ENCODE data around the gene TAF1D. TPM values are rescaled to one million over a fixed set of nuclear protein-coding genes. Genes with fewer than 3 reads are reported as not detected.
A peak's percentile ranks its signal among the peaks of the same experiment; 100 is the strongest.

The TAF1D gene
- 131 TPM for total RNA-seq (ENCODE audit: unreplicated experiment)
- long read RNA-seq, partial matches to known transcripts, result 7 of 15 reads
- long read RNA-seq, other reads (novel, unspliced or antisense), result 6 of 15 reads

- Mint-ChIP-seq H3K4me1 (ENCODE audit: unreplicated experiment) (peaks cover 55% of the 10 kb centered on the region), H3K9me3 (ENCODE audit: unreplicated experiment) (no peaks in the 10 kb centered on the region), H3K36me3 (ENCODE audit: low read depth, unreplicated experiment) (peaks cover 46% of the 10 kb centered on the region), H3K4me3 (ENCODE audit: unreplicated experiment) (peak within 1 kb of the TSS; percentile 99), H3K27ac (ENCODE audit: unreplicated experiment) (peak within 1 kb of the TSS; percentile 100), H3K27me3 (ENCODE audit: unreplicated experiment) (peaks cover 26% of the 10 kb centered on the region)
- no peak for TF ChIP-seq CTCF (IDR thresholded peaks at IDR 0.05; ENCODE audit: unreplicated experiment)
- peak; percentile 97 for DNase-seq (ENCODE audit: low spot score)
Observed at GRCh38 chr11:93741094-93741881, at the start of gene TAF1D, which contains the start of gene C11orf54. TSS of gene TAF1D (minus strand) at chr11:93741495. CDS start at chr11:93739304, 2,191 bp downstream. TSS of gene C11orf54 (plus strand) at chr11:93741672. CDS start at chr11:93747394, 5,722 bp downstream.

GRCh38 chr11:93784935-93785360 lies 43.7 kb upstream of the TAF1D start:
- H3K4me3 Mint-ChIP-seq (ENCODE audit: unreplicated experiment), result peak overlapping the region; percentile 96
- peaks cover 25% of the 10 kb centered on the region for H3K4me1 Mint-ChIP-seq (ENCODE audit: unreplicated experiment)
- H3K27me3 Mint-ChIP-seq (ENCODE audit: unreplicated experiment), result peaks cover under 1% of the 10 kb centered on the region
- peak overlapping the region; percentile 95 for H3K27ac Mint-ChIP-seq (ENCODE audit: unreplicated experiment)
- no peaks in the 10 kb centered on the region for H3K9me3 Mint-ChIP-seq (ENCODE audit: unreplicated experiment)
- no peak for TF ChIP-seq CTCF (IDR thresholded peaks at IDR 0.05; ENCODE audit: unreplicated experiment)
- DNase-seq (ENCODE audit: low spot score), result no peak
- peaks cover 18% of the 10 kb centered on the region for H3K36me3 Mint-ChIP-seq (ENCODE audit: low read depth, unreplicated experiment)

GRCh38 chr11:93784145-93784934 lies 43.0 kb upstream of the TAF1D start, which contains the start of gene MED17:
TSS of gene MED17 (plus strand) at chr11:93784282. CDS start at chr11:93784514, 232 bp downstream.
- Mint-ChIP-seq H3K27me3 (ENCODE audit: unreplicated experiment) (no peaks in the 10 kb centered on the region), H3K9me3 (ENCODE audit: unreplicated experiment) (no peaks in the 10 kb centered on the region), H3K27ac (ENCODE audit: unreplicated experiment) (peak within 1 kb of the TSS; percentile 95), H3K4me1 (ENCODE audit: unreplicated experiment) (peaks cover 25% of the 10 kb centered on the region), H3K4me3 (ENCODE audit: unreplicated experiment) (peak within 1 kb of the TSS; percentile 96), H3K36me3 (ENCODE audit: low read depth, unreplicated experiment) (peaks cover 17% of the 10 kb centered on the region)
- DNase-seq (ENCODE audit: low spot score), result peak; percentile 83
- TF ChIP-seq CTCF (IDR thresholded peaks at IDR 0.05; ENCODE audit: unreplicated experiment), result peak; percentile 36

- peaks cover 16% of the 10 kb centered on the region for H3K36me3 Mint-ChIP-seq (ENCODE audit: low read depth, unreplicated experiment)
- H3K27ac Mint-ChIP-seq (ENCODE audit: unreplicated experiment), result peak overlapping the region; percentile 88
- H3K27me3 Mint-ChIP-seq (ENCODE audit: unreplicated experiment), result no peaks in the 10 kb centered on the region
- H3K4me1 Mint-ChIP-seq (ENCODE audit: unreplicated experiment), result peaks cover 25% of the 10 kb centered on the region
- peak overlapping the region; percentile 96 for H3K4me3 Mint-ChIP-seq (ENCODE audit: unreplicated experiment)
- no peak for DNase-seq (ENCODE audit: low spot score)
- TF ChIP-seq CTCF (IDR thresholded peaks at IDR 0.05; ENCODE audit: unreplicated experiment), result peak; percentile 33
- no peaks in the 10 kb centered on the region for H3K9me3 Mint-ChIP-seq (ENCODE audit: unreplicated experiment)
Observed at GRCh38 chr11:93783765-93784144, 42.5 kb upstream of the TAF1D start.
